NCI-H2227 (cell line): ENCODE results near the gene RBP7.

Source experiments
- DNase-seq: peaks from one replicate; lab custom pipeline; 2025; ENCODE audit not compliant: unreplicated experiment; lab: John Stamatoyannopoulos, UW

The RBP7 gene

DNA sequence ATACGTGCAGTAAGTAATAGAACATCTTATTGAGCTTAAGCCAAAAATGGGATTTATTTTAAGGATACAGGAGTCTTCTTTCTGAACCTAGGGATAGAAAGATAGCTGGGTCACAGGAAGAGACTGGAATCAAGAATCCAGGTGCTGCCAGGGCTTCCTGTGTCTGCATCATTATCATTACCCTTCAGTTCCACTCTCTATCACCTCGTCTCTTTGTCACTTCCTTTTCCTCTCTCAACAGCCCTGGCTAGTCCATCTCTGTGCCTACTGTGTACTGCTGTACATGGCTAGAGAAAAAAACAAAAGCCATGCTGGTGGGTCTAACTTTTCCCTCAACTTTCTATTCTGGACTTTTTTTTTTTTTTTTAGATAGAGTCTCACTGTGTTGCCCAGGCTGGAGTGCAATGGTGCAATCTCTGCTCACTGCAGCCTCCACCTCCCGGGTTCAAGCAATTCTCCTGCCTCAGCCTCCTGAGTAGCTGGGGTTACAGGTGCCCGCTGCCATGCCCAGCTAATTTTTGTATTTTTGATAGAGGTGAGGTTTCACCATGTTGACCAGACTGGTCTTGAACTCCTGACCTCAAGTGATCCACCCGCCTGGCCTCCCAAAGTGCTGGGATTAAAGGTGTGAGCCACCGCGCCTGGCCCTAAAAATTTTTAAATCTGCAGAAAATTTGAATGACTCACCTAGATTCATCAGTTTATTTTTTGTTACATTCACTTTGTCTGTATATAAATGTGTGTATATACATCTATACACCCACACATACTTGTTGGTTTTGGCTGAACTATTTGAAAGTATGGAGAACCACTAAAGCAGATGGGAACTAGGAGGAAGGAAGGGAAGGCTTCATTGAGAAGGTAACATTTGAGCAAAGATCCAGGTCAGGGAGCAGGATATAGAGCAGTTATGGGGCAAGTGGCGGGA is 67.7 kb downstream of the RBP7 start:
- no peak for DNase-seq

DNA sequence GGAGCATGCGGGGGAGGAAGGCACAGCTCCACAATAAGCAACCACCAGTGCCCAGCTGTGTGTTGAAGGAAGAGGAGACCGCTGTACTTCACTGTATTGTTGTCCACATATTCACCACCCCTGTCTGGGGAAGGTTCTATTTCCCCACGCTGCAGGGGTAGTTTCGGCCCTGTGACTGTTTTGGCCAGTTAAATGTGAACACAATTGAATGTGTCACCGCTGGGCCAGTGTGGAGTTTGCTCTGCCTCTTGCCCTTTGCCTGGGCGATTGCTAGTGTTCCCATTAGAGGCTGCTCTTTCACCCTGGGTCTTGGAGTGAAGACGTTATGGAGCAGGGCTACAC is 68.3 kb downstream of the RBP7 start:
- no peak for DNase-seq
